Peyer's patch (tissue), 4 donors: ENCODE results near the gene MSI2. TPM values are rescaled to one million over a fixed set of nuclear protein-coding genes. Genes with fewer than 3 reads are reported as not detected.

Source experiments
- DNase-seq, 3 donors: peaks; one replicate each; pipeline ENCODE4 v3.0.0-alpha.2; 2017 to 2019
- H3K27ac ChIP-seq, 4 donors: fragments of 200-600 bp; sonication (generic); one replicate each; pipeline ENCODE4 v1.5.1; 2016 to 2019
- H3K27me3 ChIP-seq, 2 donors: fragments of 200-600 bp; sonication (generic); one replicate each; pipeline ENCODE4 v1.5.1; 2019
- H3K36me3 ChIP-seq, 3 donors: fragments of 200-600 bp; sonication (generic); one replicate each; pipeline ENCODE4 v1.5.1; 2016 to 2019
- H3K4me1 ChIP-seq, 4 donors: fragments of 200-600 bp; sonication (generic); one replicate each; pipeline ENCODE4 v1.5.1; 2016 to 2019
- H3K4me3 ChIP-seq, 4 donors: fragments of 200-600 bp; sonication (generic); 1 replicate in 3 of 4; 2 replicates in 1 of 4; pipeline ENCODE4 v1.5.1; 2016 to 2019; ENCODE audit warnings: mild to moderate bottlenecking in 1 of 4
- H3K9me3 ChIP-seq, 4 donors: fragments of 200-600 bp; sonication (generic); one replicate each; pipeline ENCODE4 v1.5.1; 2016 to 2019; ENCODE audit warnings: mild to moderate bottlenecking in 1 of 4
- POLR2A ChIP-seq, 2 donors: fragments of 450-650 bp; IDR thresholded peaks; one replicate each; pipeline ENCODE4 v1.5.1; 2017; ENCODE audit warnings: antibody characterized with exemption in 2 of 2, mild to moderate bottlenecking in 2 of 2, moderate library complexity in 2 of 2
- total RNA-seq, 4 donors: library from RNA; depleted of rRNA; stranded (reverse); fragments of >200 nt; gene quantifications; one replicate each; pipeline ENCODE4 v1.1.0, GENCODE V29; 2016
- TF ChIP-seq, protein P1 (sequence below), 6 experiments: fragments of 450-650 bp in 4 of 6; fragments of 200-600 bp in 2 of 6; sonication (generic) in 1 of 6; IDR thresholded peaks; one replicate each; pipeline ENCODE4 v1.5.1; 2017 to 2019; ENCODE audit warnings: antibody characterized with exemption in 6 of 6, mild to moderate bottlenecking in 3 of 6, moderate library complexity in 1 of 6

MSI2 gene
- total RNA-seq, 4 donors from 2014 or later = 25.9 to 39.0 (median 29.2) TPM

DNA sequence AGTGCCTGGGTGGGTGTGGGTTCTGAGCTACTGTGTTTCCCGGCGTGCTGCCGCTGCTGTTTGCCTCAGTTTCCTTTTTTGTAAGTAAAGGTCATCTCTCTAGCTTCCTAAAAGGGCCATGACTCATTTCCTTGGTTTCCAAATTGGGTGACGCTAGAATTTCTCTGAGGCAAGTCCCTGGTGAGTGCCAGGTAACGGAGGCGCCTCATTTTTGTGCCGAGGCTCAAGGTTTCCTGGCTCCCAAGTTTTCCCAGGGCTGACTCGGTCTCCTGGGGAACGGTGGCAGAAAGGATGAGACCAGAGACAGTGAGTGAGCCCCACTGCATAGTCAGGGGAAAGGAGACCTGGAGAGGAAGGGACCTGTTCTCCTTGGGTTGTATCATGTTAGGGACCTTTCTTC lies 20.3 kb downstream of the MSI2 start:
- no peaks in the 10 kb centered on the region for H3K4me1 ChIP-seq
- TF ChIP-seq, protein P1, sequence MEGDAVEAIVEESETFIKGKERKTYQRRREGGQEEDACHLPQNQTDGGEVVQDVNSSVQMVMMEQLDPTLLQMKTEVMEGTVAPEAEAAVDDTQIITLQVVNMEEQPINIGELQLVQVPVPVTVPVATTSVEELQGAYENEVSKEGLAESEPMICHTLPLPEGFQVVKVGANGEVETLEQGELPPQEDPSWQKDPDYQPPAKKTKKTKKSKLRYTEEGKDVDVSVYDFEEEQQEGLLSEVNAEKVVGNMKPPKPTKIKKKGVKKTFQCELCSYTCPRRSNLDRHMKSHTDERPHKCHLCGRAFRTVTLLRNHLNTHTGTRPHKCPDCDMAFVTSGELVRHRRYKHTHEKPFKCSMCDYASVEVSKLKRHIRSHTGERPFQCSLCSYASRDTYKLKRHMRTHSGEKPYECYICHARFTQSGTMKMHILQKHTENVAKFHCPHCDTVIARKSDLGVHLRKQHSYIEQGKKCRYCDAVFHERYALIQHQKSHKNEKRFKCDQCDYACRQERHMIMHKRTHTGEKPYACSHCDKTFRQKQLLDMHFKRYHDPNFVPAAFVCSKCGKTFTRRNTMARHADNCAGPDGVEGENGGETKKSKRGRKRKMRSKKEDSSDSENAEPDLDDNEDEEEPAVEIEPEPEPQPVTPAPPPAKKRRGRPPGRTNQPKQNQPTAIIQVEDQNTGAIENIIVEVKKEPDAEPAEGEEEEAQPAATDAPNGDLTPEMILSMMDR (IDR thresholded peaks at IDR 0.05) = no peak
- no peak for TF ChIP-seq POLR2A (IDR thresholded peaks at IDR 0.05)
- H3K27me3 ChIP-seq = no peaks in the 10 kb centered on the region
- H3K9me3 ChIP-seq = no peaks in the 10 kb centered on the region
- H3K36me3 ChIP-seq = peaks cover 0 to 5% (median 0%) of the 10 kb centered on the region in 3 donors
- H3K4me3 ChIP-seq = no peak overlapping the region
- DNase-seq = no peak
- H3K27ac ChIP-seq = no peak overlapping the region

DNA sequence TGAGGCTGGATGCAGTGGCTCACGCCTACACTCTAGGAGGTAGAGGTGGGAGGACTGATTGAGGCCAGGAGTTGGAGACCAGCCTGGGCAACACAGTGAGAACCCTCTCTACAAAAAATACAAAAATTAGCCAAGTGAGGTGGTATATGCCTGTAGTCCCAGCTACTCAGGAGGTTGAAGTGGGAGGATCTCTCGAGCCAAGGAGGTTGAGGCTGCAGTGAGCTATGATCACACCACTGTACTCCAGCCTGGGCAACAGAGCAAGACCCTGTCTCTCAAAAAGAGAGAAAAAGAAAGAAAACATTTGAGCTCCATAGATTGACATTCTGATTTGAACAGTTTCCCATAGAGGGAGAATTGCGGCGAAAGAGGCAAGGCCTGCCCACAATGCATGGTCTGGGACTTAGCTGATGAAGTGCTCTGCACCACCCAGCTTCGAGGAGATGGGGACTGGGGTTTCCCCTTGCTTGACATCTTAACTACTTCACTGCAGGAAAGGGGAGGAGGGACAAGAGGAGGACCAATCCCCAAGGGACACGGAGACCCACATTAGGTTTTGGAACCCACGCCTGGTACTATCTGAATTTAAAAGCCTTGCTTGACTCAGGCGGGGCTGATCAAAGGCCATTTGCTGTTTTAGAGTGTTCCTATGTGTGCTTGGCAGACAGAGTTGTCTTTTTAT lies 21.7 kb downstream of the MSI2 start:
- Histone ChIP-seq H3K27ac (no peak overlapping the region), H3K27me3 (no peaks in the 10 kb centered on the region), H3K4me3 (no peak overlapping the region), H3K9me3 (no peaks in the 10 kb centered on the region), H3K4me1 (no peaks in the 10 kb centered on the region), H3K36me3 (peaks cover 0 to 5% (median 0%) of the 10 kb centered on the region in 3 donors)
- no peak for TF ChIP-seq POLR2A (IDR thresholded peaks at IDR 0.05)
- TF ChIP-seq, protein P1 (IDR thresholded peaks at IDR 0.05) = no peak
- no peak for DNase-seq

DNA sequence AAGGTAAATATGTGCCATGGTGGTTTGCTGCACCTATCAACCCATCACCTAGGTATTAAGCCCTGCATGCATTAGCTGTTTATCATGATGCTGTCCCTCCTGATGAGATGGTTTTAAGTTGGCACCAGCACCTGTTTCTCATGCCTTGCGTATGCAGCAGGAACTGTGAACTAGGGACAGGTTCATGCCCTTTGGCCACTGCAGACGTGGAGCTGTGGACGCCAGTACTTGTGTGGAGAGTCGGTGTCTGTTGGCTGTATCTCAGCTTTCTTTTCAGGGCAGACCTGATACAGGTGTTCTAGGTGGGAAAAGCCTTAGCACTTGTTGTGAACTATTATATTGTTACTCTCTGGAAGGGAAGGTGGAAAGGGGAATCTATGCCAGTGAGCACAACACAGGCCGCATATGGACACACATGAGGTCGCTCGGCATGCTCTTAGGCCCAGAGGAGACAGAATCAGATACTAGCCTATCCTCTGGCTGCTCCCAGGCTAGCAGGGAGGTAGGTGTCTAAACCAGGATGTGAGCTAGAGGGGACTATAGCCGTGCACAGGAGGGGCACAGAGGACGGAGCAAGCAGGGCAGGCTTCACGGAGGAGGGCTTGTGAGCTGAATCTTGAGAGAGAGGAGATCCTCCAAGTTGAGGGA lies 22.5 kb downstream of the MSI2 start:
- Histone ChIP-seq H3K36me3 (peaks cover 0 to 5% (median 0%) of the 10 kb centered on the region in 3 donors), H3K4me1 (no peaks in the 10 kb centered on the region), H3K9me3 (no peaks in the 10 kb centered on the region), H3K4me3 (no peak overlapping the region), H3K27ac (no peak overlapping the region), H3K27me3 (no peaks in the 10 kb centered on the region)
- TF ChIP-seq, protein P1 (IDR thresholded peaks at IDR 0.05) = no peak
- no peak for TF ChIP-seq POLR2A (IDR thresholded peaks at IDR 0.05)
- DNase-seq = no peak

DNA sequence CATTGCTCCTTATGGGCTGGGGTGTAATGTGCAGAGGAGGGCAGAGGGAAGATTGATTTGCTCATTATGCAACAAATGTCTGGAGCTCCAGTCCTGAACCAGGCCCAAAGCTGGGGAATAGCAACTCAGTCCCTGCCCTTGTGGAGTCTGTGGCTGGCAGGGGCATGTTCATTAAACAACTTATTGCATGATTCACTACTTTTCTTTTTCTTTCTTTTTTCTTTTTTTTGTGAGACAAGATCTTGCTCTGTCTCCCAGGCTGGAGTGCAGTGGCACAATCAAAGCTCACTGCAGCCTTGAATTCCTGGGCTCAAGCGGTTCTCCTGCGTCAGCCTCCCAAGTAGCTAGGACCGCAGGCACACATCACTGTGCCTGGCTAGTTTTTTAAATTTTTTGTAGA lies 23.1 kb downstream of the MSI2 start:
- no peaks in the 10 kb centered on the region for H3K27me3 ChIP-seq
- no peak for DNase-seq
- TF ChIP-seq POLR2A (IDR thresholded peaks at IDR 0.05) = no peak
- TF ChIP-seq, protein P1 (IDR thresholded peaks at IDR 0.05) = no peak
- H3K4me3 ChIP-seq = no peak overlapping the region
- H3K36me3 ChIP-seq = peaks cover 0 to under 1% (median 0%) of the 10 kb centered on the region in 3 donors
- no peaks in the 10 kb centered on the region for H3K9me3 ChIP-seq
- H3K27ac ChIP-seq = no peak overlapping the region
- H3K4me1 ChIP-seq = no peaks in the 10 kb centered on the region

DNA sequence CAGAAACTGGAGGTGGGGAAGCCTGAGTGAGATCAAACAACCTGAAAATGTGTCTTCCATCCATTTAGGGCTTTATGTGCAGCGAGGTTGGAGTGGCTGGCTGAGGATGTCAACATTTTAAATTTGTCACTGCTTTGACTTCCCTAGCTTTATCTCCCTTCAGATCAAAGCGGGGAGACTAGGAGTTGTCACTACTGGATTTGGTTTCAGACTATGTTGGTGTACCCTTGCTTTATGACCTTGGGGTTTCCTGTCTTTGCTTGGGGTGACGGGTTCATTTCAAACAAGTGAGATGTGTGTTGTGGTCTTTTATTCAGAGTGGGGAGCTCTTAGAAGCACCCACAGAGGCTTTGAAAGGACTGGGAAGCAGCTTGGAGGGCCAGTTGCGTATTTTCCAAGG lies 25.6 kb downstream of the MSI2 start:
- Histone ChIP-seq H3K36me3 (no peaks in the 10 kb centered on the region), H3K27me3 (no peaks in the 10 kb centered on the region), H3K27ac (no peak overlapping the region), H3K9me3 (no peaks in the 10 kb centered on the region), H3K4me1 (peaks cover 0 to 3% (median 0%) of the 10 kb centered on the region in 4 donors), H3K4me3 (no peak overlapping the region)
- no peak for DNase-seq
- TF ChIP-seq, protein P1 (IDR thresholded peaks at IDR 0.05) = no peak
- no peak for TF ChIP-seq POLR2A (IDR thresholded peaks at IDR 0.05)
